ENCODE measurements around the gene CLCN1. TPM values are rescaled to one million over a fixed set of nuclear protein-coding genes. Genes with fewer than 3 reads are reported as not detected.

Gene CLCN1
- total RNA-seq, 2 donors from 2014 or later = 0.23 TPM; not detected in 1

- no peak overlapping the region for H3K4me3 ChIP-seq
- no peak for DNase-seq (ENCODE audit: low spot score)
- no peaks in the 10 kb centered on the region for H3K9me3 ChIP-seq
- H3K4me1 ChIP-seq (replicated peaks) = no peaks in the 10 kb centered on the region
- no peaks in the 10 kb centered on the region for H3K36me3 ChIP-seq
- 83% methylated on average over 1 of the region's 1 CpG for WGBS
- H3K27me3 ChIP-seq (replicated peaks; ENCODE audit: insufficient read depth) = peaks cover 2% of the 10 kb centered on the region
- TF ChIP-seq POLR2A (IDR thresholded peaks at IDR 0.05) = no peak
- no peak for TF ChIP-seq POLR2AphosphoS5 (IDR thresholded peaks at IDR 0.05)
- TF ChIP-seq CTCF (IDR thresholded peaks at IDR 0.05) = no peak
- intact Hi-C loops (cut with DNase I) = no loop called here
- no peak overlapping the region for H3K27ac ChIP-seq
Measured at GRCh38 chr7:143368387-143368786, 52.5 kb downstream of the CLCN1 start.

- no peaks in the 10 kb centered on the region for H3K9me3 ChIP-seq
- no peaks in the 10 kb centered on the region for H3K4me1 ChIP-seq (replicated peaks)
- H3K27me3 ChIP-seq (replicated peaks; ENCODE audit: insufficient read depth) = no peaks in the 10 kb centered on the region
- 53% methylated on average over 12 of the region's 12 CpGs for WGBS
- TF ChIP-seq CTCF (IDR thresholded peaks at IDR 0.05) (no peak), POLR2AphosphoS5 (IDR thresholded peaks at IDR 0.05) (peak; percentile 68)
- intact Hi-C loops (cut with DNase I) = no loop called here
- H3K4me3 ChIP-seq = no peak overlapping the region
- H3K27ac ChIP-seq = no peak overlapping the region
- no peaks in the 10 kb centered on the region for H3K36me3 ChIP-seq
- no peak for DNase-seq (ENCODE audit: low spot score)
Measured at GRCh38 chr7:143369678-143370651, 54.1 kb downstream of the CLCN1 start.

GRCh38 chr7:143372070-143372469 lies 56.2 kb downstream of the CLCN1 start:
- intact Hi-C loops (cut with DNase I) = no loop called here
- Histone ChIP-seq H3K27ac (no peak overlapping the region), H3K4me1 (replicated peaks) (no peaks in the 10 kb centered on the region), H3K36me3 (no peaks in the 10 kb centered on the region), H3K27me3 (replicated peaks; ENCODE audit: insufficient read depth) (no peaks in the 10 kb centered on the region), H3K4me3 (no peak overlapping the region), H3K9me3 (no peaks in the 10 kb centered on the region)
- no peak for DNase-seq (ENCODE audit: low spot score)
- TF ChIP-seq POLR2A (IDR thresholded peaks at IDR 0.05) = no peak
- TF ChIP-seq POLR2AphosphoS5 (IDR thresholded peaks at IDR 0.05) = no peak
- 49% methylated on average over 4 of the region's 4 CpGs for WGBS

- no peak for DNase-seq (ENCODE audit: low spot score)
- intact Hi-C loops (cut with DNase I) = no loop called here
- no peak overlapping the region for H3K4me3 ChIP-seq
- WGBS = 87% methylated on average over 4 of the region's 4 CpGs
- no peaks in the 10 kb centered on the region for H3K9me3 ChIP-seq
- TF ChIP-seq POLR2A (IDR thresholded peaks at IDR 0.05) (no peak), POLR2AphosphoS5 (IDR thresholded peaks at IDR 0.05) (no peak), CTCF (IDR thresholded peaks at IDR 0.05) (no peak)
- H3K36me3 ChIP-seq = no peaks in the 10 kb centered on the region
- no peaks in the 10 kb centered on the region for H3K4me1 ChIP-seq (replicated peaks)
- no peak overlapping the region for H3K27ac ChIP-seq
- no peaks in the 10 kb centered on the region for H3K27me3 ChIP-seq (replicated peaks; ENCODE audit: insufficient read depth)
Measured at GRCh38 chr7:143373255-143373794, 57.4 kb downstream of the CLCN1 start.

- 84% methylated on average over 5 of the region's 5 CpGs for WGBS
- no peaks in the 10 kb centered on the region for H3K27me3 ChIP-seq (replicated peaks; ENCODE audit: insufficient read depth)
- no peaks in the 10 kb centered on the region for H3K36me3 ChIP-seq
- DNase-seq (ENCODE audit: low spot score) = no peak
- H3K4me1 ChIP-seq (replicated peaks) = no peaks in the 10 kb centered on the region
- H3K9me3 ChIP-seq = no peaks in the 10 kb centered on the region
- intact Hi-C loops (cut with DNase I) = no loop called here
- H3K27ac ChIP-seq = no peak overlapping the region
- H3K4me3 ChIP-seq = no peak overlapping the region
- no peak for TF ChIP-seq POLR2AphosphoS5 (IDR thresholded peaks at IDR 0.05)
- TF ChIP-seq POLR2A (IDR thresholded peaks at IDR 0.05) = no peak
- no peak for TF ChIP-seq CTCF (IDR thresholded peaks at IDR 0.05)
Measured at GRCh38 chr7:143374561-143374960, 58.6 kb downstream of the CLCN1 start.

Measured in prostate gland (tissue), 2 donors.